Mesodermal cell (in vitro differentiated cells): ENCODE data around the gene WDR62.

Experiments used
- H3K27ac ChIP-seq: 2 replicates; pipeline ENCODE4 v1.7.0; 2013; ENCODE audit warnings: mild to moderate bottlenecking, low read depth, low read length, moderate library complexity; ENCODE audit not compliant: severe bottlenecking
- H3K36me3 ChIP-seq: 2 replicates; pipeline ENCODE4 v1.7.1; 2013; ENCODE audit warnings: mild to moderate bottlenecking, low read length, moderate library complexity; ENCODE audit not compliant: control insufficient read depth, insufficient read depth
- H3K4me1 ChIP-seq: one replicate; pipeline ENCODE4 v1.7.1; 2013; ENCODE audit warnings: mild to moderate bottlenecking, low read length; ENCODE audit not compliant: insufficient read depth, control insufficient read depth, poor library complexity, severe bottlenecking
- H3K4me3 ChIP-seq: 2 replicates; pipeline ENCODE4 v1.7.0; 2013; ENCODE audit warnings: low read length, control low read depth, mild to moderate bottlenecking; ENCODE audit not compliant: insufficient read depth, poor library complexity, severe bottlenecking; ENCODE audit errors: extremely low read depth
- H3K9me3 ChIP-seq: 2 replicates; pipeline ENCODE4 v1.7.1; 2013; ENCODE audit warnings: mild to moderate bottlenecking, low read length, moderate library complexity; ENCODE audit not compliant: control insufficient read depth
- WGBS, 2 experiments: methylation state at CpG; one replicate each; pipeline ENCODE4 v1.1.5; 2013; ENCODE audit warnings: missing lambda C conversion rate in 2 of 2; ENCODE audit not compliant: insufficient coverage in 2 of 2; 5-methylcytosine and 5-hydroxymethylcytosine counted together

WDR62 gene

DNA sequence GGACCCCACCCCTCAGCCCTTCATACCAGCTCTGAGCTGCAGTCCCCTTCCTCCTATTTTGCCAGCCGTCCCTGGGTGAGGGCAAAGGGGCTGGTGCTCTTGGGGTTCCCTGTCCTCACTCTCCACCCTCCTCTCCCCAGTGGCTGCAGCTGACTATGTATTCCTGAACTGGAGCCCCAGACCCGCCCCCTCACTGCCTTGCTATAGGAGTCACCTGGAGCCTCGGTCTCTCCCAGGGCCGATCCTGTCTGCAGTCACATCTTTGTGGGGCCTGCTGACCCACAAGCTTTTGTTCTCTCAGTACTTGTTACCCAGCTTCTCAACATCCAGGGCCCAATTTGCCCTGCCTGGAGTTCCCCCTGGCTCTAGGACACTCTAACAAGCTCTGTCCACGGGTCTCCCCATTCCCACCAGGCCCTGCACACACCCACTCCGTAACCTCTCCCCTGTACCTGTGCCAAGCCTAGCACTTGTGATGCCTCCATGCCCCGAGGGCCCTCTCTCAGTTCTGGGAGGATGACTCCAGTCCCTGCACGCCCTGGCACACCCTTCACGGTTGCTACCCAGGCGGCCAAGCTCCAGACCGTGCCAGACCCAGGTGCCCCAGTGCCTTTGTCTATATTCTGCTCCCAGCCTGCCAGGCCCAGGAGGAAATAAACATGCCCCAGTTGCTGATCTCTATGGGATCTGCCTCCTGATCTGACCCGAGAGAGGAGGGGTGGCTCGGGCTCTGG lies 95.1 kb downstream of the WDR62 start:
- Histone ChIP-seq H3K4me1 (no peaks in the 10 kb centered on the region), H3K36me3 (peaks cover 90% of the 10 kb centered on the region), H3K4me3 (no peak overlapping the region), H3K9me3 (no peaks in the 10 kb centered on the region), H3K27ac (no peak overlapping the region)
- WGBS, 2 experiments: 94 to 95% methylated on average over 13 of the region's 13 CpGs

DNA sequence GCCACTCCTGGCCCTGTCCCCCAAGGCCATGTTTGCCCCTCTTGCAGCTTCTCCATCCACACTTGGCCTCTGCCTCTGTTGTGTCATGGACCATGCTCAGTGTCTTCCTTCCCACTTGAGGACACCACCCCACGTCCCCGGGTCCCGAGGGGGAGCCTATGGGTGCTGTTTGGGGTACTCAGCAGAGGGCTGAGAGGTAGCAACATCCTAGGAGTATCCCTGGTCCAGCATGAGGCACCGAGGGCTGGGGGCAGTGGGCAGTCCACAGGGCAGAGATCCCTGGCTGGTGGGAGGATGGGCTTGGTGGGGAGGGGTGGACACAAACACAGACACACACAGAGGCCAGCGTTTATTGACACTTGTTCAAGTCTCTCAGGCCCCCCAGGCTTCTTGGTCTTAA lies 95.9 kb downstream of the WDR62 start:
- Histone ChIP-seq H3K36me3 (peaks cover 83% of the 10 kb centered on the region), H3K27ac (no peak overlapping the region), H3K4me3 (no peak overlapping the region), H3K9me3 (no peaks in the 10 kb centered on the region), H3K4me1 (no peaks in the 10 kb centered on the region)
- WGBS, 2 experiments: 83 to 100% methylated on average over 1 to 2 of the region's 5 CpGs

DNA sequence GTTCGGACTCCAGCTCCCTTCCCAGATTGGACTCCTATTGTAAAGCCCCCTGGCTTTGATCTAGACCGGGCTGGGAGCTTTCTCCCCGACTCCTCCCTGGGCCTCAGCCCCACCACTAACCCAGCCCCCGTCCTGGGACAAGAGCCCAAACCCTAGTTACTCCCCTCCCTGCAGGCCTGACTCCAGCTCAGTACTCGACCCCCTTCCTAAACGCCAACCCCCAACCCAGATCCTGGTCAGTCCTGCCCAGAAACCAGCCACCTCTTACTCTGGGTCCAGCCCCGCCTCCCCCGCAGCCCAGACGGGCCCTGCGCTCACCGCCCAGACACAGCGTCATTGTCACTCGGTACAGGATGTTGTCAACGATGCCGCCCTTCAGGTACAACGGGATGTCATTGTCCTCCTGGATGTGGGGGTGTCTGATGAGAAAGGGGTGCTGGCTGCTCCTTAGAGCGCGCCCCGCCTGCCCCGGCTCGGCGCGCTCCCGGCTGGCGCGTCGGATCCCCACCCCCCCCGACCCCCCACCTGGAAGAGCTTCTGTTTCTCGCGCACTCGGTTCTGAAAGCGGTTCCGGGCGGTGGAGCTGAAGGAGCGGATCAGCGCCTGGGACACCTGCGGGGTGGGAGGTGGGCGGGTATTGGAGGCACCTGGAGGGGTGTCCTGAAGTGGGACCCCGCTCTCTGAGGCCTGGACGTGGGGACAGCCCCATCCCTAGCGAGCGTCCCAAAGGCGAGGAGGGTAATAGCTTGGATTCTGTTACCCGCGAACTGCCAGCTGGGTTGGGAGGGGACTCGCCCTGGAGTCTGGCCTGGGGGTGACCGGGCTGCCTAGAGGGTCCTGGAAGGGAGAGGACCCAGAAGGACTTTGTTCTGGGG lies 96.7 kb downstream of the WDR62 start:
- WGBS, 2 experiments: 91 to 95% methylated on average over 23 to 33 of the region's 47 CpGs
- no peak overlapping the region for H3K27ac ChIP-seq
- H3K36me3 ChIP-seq: peaks cover 75% of the 10 kb centered on the region
- H3K4me1 ChIP-seq: no peaks in the 10 kb centered on the region
- H3K9me3 ChIP-seq: no peaks in the 10 kb centered on the region
- no peak overlapping the region for H3K4me3 ChIP-seq

DNA sequence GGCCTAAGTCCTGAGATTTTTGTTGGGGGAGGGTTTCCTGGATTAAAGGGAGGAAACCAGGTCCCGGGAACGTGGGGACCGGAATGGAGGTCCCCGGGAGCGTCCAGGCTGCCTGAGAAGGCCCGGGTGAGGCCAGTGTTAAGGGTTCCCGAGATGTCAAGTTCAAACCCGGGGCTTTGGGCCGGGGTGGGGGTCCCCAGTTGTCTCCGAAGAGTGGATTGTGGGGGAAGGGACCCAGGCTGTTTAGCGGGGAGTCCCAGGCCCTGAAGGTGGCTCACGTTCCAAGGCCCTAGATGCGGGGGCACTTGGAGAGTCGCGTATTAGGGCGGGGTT lies 97.3 kb downstream of the WDR62 start:
- H3K4me3 ChIP-seq: no peak overlapping the region
- H3K9me3 ChIP-seq: no peaks in the 10 kb centered on the region
- peaks cover 69% of the 10 kb centered on the region for H3K36me3 ChIP-seq
- WGBS, 2 experiments: 98 to 99% methylated on average over 12 to 16 of the region's 16 CpGs
- no peak overlapping the region for H3K27ac ChIP-seq
- no peaks in the 10 kb centered on the region for H3K4me1 ChIP-seq

DNA sequence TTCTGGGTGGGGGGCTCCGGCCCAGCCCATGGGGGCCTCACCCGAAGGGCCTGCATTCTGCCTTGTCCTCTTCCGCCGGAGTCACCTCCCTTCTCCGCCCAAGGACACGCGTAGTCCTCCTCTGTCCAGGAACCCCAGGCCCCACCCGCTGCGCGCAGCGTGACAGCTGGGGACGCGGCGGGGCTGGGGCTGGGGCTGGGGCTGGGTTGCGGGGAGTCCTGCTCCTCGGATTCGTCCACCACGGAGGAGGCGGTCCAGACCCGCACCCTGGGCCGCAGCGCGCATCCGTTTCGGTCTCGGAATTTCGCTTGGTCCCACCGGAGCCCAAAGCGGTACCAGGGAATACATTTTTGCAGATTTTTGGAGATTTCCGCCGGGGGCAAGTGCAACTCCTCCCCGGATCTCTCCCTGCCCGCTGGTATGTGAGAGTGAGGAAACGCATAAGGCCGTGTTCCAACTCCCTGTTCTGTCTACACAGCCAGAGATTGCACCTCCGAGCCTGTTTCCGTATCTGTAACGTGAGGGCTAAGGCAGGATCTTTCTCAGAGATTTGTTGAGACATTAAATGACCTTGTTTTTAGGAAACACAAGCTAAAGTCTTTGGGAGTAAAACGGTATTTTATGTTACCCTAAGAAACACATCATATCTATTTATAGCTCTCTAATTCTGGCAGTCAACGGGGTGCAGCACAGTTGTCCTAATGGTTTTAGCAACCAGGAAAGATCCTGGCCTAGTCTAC lies 97.8 kb downstream of the WDR62 start, which contains the start of gene COX7A1:
Gene COX7A1, minus strand, starts transcription at position 96 of the 740 bp plus-strand sequence. Its CDS starts 40 bp downstream, at position 56.
- H3K4me3 ChIP-seq: no peak within 1 kb of the TSS
- 89 to 94% methylated on average over 25 to 34 of the region's 40 CpGs for WGBS, 2 experiments
- H3K9me3 ChIP-seq: no peaks in the 10 kb centered on the region
- H3K4me1 ChIP-seq: no peaks in the 10 kb centered on the region
- peaks cover 63% of the 10 kb centered on the region for H3K36me3 ChIP-seq
- H3K27ac ChIP-seq: no peak within 1 kb of the TSS

DNA sequence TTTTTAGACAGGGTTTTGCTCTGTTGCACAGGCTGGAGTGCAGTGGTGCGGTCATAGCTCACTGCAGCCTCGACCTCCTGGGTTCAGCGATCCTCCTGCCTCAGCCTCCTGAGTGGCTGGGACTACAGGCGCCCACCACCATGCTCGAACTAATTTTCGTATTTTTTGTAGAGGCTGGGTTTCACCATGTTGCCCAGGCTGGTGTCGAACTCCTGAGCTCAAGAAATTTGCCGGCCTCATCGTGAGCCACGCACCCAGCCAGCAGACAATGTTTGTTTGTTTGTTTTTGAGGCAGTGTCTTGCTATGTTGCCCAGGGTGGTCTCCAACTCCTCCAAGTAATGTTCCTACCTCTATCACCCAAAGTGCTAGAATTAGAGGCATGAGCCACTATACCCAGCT lies 98.4 kb downstream of the WDR62 start:
- WGBS, 2 experiments: 98% methylated on average over 6 to 7 of the region's 10 CpGs
- Histone ChIP-seq H3K36me3 (peaks cover 57% of the 10 kb centered on the region), H3K27ac (no peak overlapping the region)

More for the DNA sequence above, 98.4 kb downstream of the WDR62 start:
- Histone ChIP-seq H3K4me3 (no peak overlapping the region), H3K9me3 (no peaks in the 10 kb centered on the region), H3K4me1 (no peaks in the 10 kb centered on the region)
